Astrocyte of the spinal cord (primary cell): ENCODE data around the gene WNT5B.

ENCODE experiments used
- DNase-seq: peaks from one replicate; pipeline ENCODE4 v3.0.0; 2011; ENCODE audit warnings: low read depth, low spot score
- H3K4me3 ChIP-seq: 2 replicates; pipeline ENCODE4 v1.5.1; 2011; ENCODE audit warnings: low read depth, mild to moderate bottlenecking, low read length, moderate library complexity
- CTCF ChIP-seq: IDR thresholded peaks from 2 replicates; pipeline ENCODE4 v1.5.1; 2012; ENCODE audit warnings: low read depth, mild to moderate bottlenecking, low read length, inconsistent platforms
- in situ Hi-C: cut with HindIII; loops from 2 replicates; pipeline ENCODE4 v1.10.0; 2017; ENCODE audit warnings: low sequenced_read_pairs

The WNT5B gene

GRCh38 chr12:1666685-1667162 is 37.7 kb downstream of the WNT5B start:
- in situ Hi-C loops, result no loop called here
- H3K4me3 ChIP-seq, result no peak overlapping the region
- TF ChIP-seq CTCF, result no peak
- no peak for DNase-seq

- in situ Hi-C loops, result no loop called here
- no peak for DNase-seq
Observed at GRCh38 chr12:1668833-1669543, 40.0 kb downstream of the WNT5B start.

GRCh38 chr12:1670358-1671268 is 41.6 kb downstream of the WNT5B start:
- TF ChIP-seq CTCF, result no peak
- H3K4me3 ChIP-seq, result no peak overlapping the region
- in situ Hi-C loops, result no loop called here
- no peak for DNase-seq

More at GRCh38 chr12:1668833-1669543, 40.0 kb downstream of the WNT5B start:
- TF ChIP-seq CTCF, result no peak
- no peak overlapping the region for H3K4me3 ChIP-seq

- TF ChIP-seq CTCF, result no peak
- no peak for DNase-seq
- in situ Hi-C loops, result no loop called here
- no peak overlapping the region for H3K4me3 ChIP-seq
Observed at GRCh38 chr12:1676043-1676442, 47.0 kb downstream of the WNT5B start.

GRCh38 chr12:1680804-1681492 is 51.9 kb downstream of the WNT5B start:
- no peak for TF ChIP-seq CTCF
- no peak overlapping the region for H3K4me3 ChIP-seq
- no peak for DNase-seq
- in situ Hi-C loops, result no loop called here

- in situ Hi-C loops, result no loop called here
- no peak for TF ChIP-seq CTCF
- no peak for DNase-seq
Observed at GRCh38 chr12:1681493-1681807, 52.4 kb downstream of the WNT5B start.

More at GRCh38 chr12:1681493-1681807, 52.4 kb downstream of the WNT5B start:
- H3K4me3 ChIP-seq, result no peak overlapping the region
